NCI-H748 (cell line): Measurements from ENCODE around the gene LRRC4C.

ENCODE experiments used
- DNase-seq: peaks from one replicate; lab custom pipeline; 2025; ENCODE audit not compliant: unreplicated experiment; lab: John Stamatoyannopoulos, UW

The LRRC4C gene

GRCh38 chr11:41333357-41333756 is 126.1 kb downstream of the LRRC4C start:
- no peak for DNase-seq

DNA sequence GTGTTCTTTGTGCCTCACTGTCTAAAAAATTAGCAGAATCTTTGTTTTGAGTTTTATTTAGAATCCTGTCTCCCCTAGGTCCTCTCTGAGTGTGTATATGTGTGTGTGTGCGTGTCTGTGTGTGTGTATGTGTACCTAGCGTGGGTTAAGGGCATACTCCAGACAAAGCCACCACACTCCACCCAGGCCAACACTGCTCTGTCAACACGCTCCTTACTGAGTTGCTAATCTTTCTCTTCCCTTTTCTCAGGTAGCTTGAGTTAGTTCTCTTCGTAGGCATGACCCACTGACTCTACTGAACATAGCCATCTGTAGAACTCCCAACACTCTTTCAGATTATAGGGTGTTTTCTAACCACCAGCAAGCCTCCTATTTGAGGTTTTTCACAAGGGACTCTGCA is 131.1 kb downstream of the LRRC4C start:
- DNase-seq, result no peak

- DNase-seq, result no peak
Observed at GRCh38 chr11:41323446-41323845, 136.0 kb downstream of the LRRC4C start.

DNA sequence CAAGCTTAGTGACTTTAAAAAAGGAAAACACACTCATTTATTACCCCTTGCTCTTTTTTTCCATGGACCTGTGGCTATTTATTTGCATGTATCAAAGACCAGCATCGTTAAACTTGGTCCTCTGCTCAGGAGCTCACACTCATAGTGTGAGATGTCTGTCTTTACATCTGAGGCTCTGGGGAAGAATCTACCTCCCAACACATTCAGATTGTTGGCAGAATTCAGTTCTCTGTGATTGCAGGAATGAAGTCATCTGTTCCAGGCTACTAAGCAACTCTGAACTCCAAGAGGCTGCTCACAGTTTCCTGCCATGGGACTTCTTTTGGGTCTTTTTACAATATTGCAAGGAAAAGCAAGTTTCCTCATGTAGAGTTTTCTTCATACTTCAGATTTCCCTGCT is 138.8 kb downstream of the LRRC4C start:
- DNase-seq, result no peak

DNA sequence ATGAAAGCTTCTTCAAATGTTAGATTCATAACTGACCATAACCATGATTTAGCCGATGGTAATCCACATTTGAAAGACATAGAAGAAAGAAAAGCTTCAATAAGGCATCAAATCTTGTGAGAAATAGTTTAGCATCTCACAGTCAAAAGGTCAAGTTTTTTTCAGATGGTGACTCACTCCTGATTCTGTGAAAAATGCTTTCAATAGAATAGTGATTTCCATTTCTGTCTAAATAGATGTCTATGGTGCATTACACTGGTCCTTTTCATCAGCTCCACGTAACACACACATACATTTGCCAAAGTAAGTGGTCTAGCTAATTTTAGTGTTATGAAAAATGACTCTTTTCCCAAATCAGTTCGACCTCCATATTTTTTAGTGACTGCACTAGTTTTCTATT is 139.2 kb downstream of the LRRC4C start:
- DNase-seq, result no peak

DNA sequence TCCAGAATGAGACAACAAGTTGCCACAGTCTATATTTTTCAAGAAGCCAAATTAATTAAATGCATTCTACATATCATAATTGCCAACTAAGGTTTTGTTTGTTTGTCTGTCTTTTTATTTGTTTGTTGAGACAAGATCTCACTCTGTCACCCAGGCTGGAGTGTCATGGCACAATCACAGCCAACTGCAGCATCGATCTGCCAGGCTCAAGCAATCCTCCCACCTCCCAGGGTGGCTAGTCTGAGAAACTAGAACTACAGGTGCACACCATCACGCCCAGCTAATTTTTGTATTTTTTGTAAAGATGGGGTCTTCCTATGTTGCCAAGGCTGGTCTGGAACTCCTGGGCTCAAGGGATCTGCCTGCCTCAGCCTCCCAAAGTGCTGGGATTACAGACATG is 140.0 kb downstream of the LRRC4C start:
- DNase-seq, result no peak

DNA sequence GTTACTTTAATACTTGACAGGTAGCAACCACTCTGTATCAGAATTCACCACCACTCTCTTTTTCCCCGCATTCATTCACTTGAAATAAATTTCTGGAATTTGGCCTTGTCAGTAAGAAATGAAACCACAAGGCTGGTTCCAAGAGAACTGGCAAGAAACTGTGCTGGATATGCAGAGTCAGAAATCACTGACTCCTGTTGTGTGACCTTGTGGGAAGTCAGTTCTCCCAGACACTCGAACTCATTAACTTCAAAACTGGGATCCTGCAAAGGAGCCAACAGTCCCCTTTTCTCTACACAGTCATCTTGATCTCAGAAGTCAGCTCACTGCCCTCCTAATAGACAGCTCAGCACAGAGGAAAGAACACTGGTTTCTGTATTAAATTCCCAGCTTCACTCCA is 142.7 kb downstream of the LRRC4C start:
- DNase-seq, result no peak

- no peak for DNase-seq
Observed at GRCh38 chr11:41313226-41313625, 146.2 kb downstream of the LRRC4C start.

DNA sequence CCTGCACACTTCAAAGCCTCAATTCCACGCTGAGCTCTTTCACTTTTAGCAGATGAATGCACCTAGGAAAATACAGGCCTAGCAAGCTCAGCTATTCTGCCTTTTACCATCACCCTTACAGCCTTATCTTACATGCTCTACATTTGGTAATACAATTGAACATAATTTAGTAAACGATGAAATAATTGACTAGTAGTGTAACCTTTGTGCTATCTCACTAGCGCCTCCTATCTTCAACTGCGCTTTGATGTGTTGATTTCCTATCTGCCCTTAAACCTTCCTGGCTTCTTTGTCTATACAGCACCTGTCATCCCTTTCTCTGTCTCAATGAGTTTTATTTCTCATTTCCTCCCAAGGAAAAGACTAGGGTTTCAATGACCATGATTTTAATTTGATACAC is 149.7 kb downstream of the LRRC4C start:
- no peak for DNase-seq

DNA sequence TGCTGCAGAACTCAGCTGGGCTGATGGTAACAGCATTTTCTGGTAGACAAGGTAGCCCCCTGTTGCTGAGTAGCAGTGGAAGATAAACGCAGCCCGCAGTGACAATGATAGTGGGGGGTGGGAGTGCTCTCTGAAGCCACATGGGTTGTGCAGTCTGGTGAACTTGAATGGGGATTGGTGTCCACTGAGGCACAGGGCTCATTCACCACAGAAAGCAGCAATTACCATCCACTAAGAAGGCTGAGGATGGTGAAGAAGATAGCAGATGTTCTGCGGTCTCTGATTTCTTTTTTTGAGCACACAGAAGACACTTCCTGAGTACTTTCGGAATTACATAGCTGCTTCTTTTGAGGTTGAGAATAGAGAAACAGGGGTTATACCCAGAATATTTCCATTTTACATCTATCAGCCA is 150.3 kb downstream of the LRRC4C start:
- no peak for DNase-seq

- no peak for DNase-seq
Observed at GRCh38 chr11:41308286-41308685, 151.2 kb downstream of the LRRC4C start.

DNA sequence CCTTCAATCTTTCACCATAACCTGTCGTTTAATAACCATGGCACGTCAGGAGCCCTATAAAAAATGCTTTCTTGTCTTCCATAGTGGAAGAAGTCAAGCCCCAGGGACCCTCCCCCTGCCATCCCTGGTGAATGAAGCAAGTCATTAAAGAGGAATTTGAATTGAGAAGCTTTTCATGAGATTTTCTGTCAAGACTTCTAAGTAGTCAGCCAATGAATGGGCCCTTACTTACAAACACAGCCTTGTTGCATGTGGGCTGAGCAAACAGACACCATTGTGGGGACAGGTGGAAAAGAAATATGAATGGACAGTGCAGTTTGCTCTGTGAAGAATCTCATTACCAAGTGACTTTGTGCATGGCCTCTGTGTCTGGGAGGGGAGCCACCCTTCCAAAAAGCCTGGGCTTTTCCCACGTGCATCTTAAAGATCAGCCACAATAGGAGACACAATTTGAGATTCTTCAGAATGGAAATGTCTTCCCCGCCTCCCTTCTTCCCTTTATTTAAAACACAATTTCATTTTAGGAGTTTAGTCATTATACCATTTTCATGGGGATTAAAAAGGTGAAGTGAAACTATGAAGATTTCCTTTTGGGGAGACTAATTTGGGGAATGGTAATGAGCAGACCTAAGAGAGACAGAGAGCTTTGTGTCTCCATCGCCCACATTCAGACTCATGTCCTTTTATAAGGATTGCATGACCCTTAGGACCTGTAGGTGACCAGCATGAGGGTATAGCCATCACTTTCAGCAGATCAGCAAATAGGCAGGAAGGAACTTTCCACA is 152.0 kb downstream of the LRRC4C start:
- no peak for DNase-seq

GRCh38 chr11:41306431-41306830 is 153.0 kb downstream of the LRRC4C start:
- no peak for DNase-seq

DNA sequence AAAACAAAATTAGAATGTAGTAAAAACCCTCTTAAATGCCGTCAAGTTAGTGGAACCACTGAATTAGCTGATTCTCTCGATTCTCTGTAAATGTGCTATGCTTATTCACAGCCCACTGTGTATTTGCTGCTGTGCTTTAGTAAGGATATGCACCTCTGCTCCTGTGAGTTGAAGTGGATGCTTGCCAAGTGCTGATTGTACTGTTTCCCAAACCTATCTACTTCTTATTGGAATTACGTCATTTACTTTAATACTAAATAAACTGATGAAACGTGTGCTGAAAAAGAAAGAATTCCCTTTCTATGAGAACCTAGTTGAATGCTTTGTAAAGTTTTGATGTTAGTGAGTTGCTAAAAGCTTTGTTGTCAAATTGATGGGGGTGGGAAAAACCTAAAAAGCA is 158.4 kb downstream of the LRRC4C start:
- no peak for DNase-seq

GRCh38 chr11:41289408-41289807 is 170.0 kb downstream of the LRRC4C start:
- no peak for DNase-seq

GRCh38 chr11:41286751-41287150 is 172.7 kb downstream of the LRRC4C start:
- no peak for DNase-seq

- DNase-seq, result no peak
Observed at GRCh38 chr11:41284354-41284753, 175.1 kb downstream of the LRRC4C start.

- no peak for DNase-seq
Observed at GRCh38 chr11:41283191-41283930, 176.1 kb downstream of the LRRC4C start.

GRCh38 chr11:41282395-41282794 is 177.1 kb downstream of the LRRC4C start:
- no peak for DNase-seq

DNA sequence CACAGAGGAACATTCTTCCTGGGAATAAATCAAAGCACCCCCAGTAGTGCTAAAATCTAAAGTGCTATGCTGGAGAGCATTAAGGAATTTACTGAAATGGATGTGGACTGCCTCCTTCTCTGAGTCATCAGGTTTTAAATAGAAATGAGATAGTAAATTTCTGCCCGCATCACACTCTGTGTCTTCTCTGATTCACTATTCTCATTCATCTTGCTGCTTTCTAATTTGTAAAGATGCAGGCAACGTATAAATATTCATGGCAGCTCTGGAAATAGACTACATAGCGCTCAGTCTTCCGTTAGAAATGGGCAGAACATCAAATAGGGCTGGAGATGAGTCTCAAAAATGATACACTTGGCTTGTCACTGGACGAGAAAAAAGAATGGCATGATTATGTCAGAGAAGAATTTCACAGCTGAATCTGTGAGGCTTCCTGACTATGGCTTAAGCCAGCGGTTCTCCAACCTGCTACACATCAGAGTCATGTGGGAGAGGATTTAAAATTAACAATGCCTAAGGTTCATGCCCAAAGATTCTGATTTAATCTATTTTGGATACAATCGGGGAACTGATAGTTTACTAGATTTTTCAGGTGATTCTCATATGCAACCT is 178.2 kb downstream of the LRRC4C start:
- no peak for DNase-seq

GRCh38 chr11:41274831-41275230 is 184.6 kb downstream of the LRRC4C start:
- DNase-seq, result no peak

DNA sequence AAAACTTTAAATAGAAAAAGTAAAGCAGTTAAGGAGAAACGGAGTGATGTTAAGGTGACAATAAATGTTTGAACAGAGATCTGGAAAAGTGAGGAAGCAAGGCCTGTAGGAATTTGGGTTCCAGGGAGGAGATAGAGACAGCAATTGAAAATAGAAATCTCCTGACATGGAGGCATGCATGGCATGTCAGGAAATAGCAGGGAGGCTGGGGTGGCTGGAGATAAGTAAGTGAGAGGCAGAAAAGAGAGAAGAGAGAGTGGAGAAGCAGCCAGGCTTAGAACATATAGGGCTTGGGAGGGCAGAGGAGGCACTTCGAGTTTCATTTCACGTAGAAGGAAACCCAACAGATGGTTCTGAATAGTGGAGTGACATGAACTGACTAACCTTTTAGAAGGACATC is 185.5 kb downstream of the LRRC4C start:
- DNase-seq, result no peak
